Upper lobe of left lung (tissue), 4 donors: ENCODE data around the gene SECTM1.

Source experiments
- POLR2A ChIP-seq, 4 donors: fragments of 450-650 bp; IDR thresholded peaks; one replicate each; pipeline ENCODE4 v1.5.1; 2016 to 2017; ENCODE audit warnings: antibody characterized with exemption in 4 of 4, mild to moderate bottlenecking in 2 of 4
- POLR2AphosphoS5 ChIP-seq, 2 donors: sonication (generic); formaldehyde crosslinking; IDR thresholded peaks; one replicate each; pipeline ENCODE4 v1.5.1; 2017; ENCODE audit warnings: antibody characterized with exemption in 2 of 2
- TF ChIP-seq, protein P1 (sequence below), 6 experiments: fragments of 450-650 bp in 4 of 6; fragments of 200-600 bp in 2 of 6; sonication (generic) in 2 of 6; IDR thresholded peaks; one replicate each; pipeline ENCODE4 v1.5.1; 2016 to 2019; ENCODE audit warnings: antibody characterized with exemption in 6 of 6

DNA sequence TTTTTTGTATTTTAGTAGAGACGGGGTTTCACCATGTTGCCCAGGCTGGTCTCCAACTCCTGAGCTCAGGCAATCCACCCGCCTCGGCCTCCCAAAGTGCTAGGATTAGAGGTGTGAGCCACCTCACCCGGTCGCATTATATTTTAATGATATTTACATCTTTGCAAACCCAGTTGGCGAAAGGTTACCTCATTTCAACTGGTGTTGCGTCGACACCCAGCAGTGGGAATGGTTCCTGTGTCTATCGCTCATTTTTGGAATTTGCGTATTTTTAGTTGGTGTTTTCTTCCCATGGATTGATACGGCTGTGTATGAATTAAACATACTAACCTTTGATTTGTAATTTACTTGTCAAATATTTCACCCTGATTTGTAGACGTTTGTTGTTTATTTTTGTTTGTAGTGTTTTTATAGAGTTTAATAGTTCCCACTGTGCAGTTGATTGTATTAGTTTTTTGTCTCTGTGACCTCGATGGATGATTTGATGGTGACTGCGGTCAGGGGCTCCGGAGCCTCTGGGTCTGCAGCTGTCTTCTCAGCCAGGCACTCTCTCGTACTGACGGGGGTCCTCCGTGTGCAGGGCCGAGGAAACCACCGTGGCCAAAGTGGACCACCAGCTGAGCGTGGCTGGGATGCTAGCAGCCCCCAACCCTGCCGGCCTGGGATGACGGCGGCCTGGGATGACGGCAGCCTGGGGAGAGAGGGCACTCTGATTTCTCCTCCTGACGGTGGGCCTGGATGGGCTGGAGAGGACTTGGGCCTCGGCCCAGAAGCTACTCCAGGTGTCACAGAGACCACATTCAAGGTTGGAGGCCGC lies 20.2 kb downstream of the SECTM1 start:
- no peak for TF ChIP-seq POLR2A (IDR thresholded peaks at IDR 0.05)
- TF ChIP-seq POLR2AphosphoS5 (IDR thresholded peaks at IDR 0.05), result no peak
- TF ChIP-seq, protein P1, sequence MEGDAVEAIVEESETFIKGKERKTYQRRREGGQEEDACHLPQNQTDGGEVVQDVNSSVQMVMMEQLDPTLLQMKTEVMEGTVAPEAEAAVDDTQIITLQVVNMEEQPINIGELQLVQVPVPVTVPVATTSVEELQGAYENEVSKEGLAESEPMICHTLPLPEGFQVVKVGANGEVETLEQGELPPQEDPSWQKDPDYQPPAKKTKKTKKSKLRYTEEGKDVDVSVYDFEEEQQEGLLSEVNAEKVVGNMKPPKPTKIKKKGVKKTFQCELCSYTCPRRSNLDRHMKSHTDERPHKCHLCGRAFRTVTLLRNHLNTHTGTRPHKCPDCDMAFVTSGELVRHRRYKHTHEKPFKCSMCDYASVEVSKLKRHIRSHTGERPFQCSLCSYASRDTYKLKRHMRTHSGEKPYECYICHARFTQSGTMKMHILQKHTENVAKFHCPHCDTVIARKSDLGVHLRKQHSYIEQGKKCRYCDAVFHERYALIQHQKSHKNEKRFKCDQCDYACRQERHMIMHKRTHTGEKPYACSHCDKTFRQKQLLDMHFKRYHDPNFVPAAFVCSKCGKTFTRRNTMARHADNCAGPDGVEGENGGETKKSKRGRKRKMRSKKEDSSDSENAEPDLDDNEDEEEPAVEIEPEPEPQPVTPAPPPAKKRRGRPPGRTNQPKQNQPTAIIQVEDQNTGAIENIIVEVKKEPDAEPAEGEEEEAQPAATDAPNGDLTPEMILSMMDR (IDR thresholded peaks at IDR 0.05), result no peak
